ENCODE data around the gene YTHDC2. TPM values are rescaled to one million over a fixed set of nuclear protein-coding genes. Genes with fewer than 3 reads are reported as not detected.

The YTHDC2 gene
- total and polyA plus RNA-seq, 10 of the 15 experiments (the other 5 are each of a cell fraction or from before 2014, with no cell fraction given): 3.8 to 25.8 (median 16.4) TPM

GRCh38 chr5:113598150-113598549 lies 84.7 kb downstream of the YTHDC2 start:
- Histone ChIP-seq H3K9me3 (replicated peaks; ENCODE audit: control insufficient read depth, insufficient read depth, low read length) (no peaks in the 10 kb centered on the region), H3K4me2 (ENCODE audit: control insufficient read depth, insufficient read depth) (no peak overlapping the region), H3K9ac (ENCODE audit: control insufficient read depth, insufficient read depth, low read length) (no peak overlapping the region), H3K79me2 (ENCODE audit: control insufficient read depth, insufficient read depth, low read length) (no peaks in the 10 kb centered on the region), H3K4me1 (ENCODE audit: control insufficient read depth, insufficient read depth, low read length) (no peaks in the 10 kb centered on the region), H3K36me3 (ENCODE audit: control insufficient read depth in 2 of 2, insufficient read depth in 2 of 2, low read length in 1 of 2) (0 out of 4 replicates have a peak, but pooled peaks cover 0 to 3% of the 10 kb centered on the region in 2 experiments), H3K27ac (ENCODE audit: control insufficient read depth, insufficient read depth) (no peak overlapping the region), H2AFZ (ENCODE audit: control insufficient read depth, low read depth, low read length) (no peak overlapping the region), H3K27me3 (replicated peaks in 1 of 2; ENCODE audit: control insufficient read depth in 2 of 2, insufficient read depth in 2 of 2, low read length in 1 of 2) (no peaks in the 10 kb centered on the region), H3K4me3 (no peak overlapping the region), H4K20me1 (ENCODE audit: control insufficient read depth, insufficient read depth) (no peaks in the 10 kb centered on the region)
- in situ Hi-C loops (cut with MboI): no loop called here
- ChIA-PET RAD21 (ENCODE audit: unreplicated experiment) (no interaction called here), CTCF (interaction anchor here (1.2 to 2.9 kb wide), 3 partner anchors 10 to 17 kb away, joined by 3 to 10 read pairs (median 6); no protein-coding TSS in a partner anchor), SMC1A (ENCODE audit: uncharacterized antibody, unreplicated experiment) (interaction anchor here (1.7 kb wide), 1 partner anchor 88 kb away, joined by 6 read pairs; no protein-coding TSS in a partner anchor), POLR2A (no interaction called here)
- FAIRE-seq: no peak
- ATAC-seq: no peak
- WGBS (ENCODE audit: insufficient coverage, insufficient replicate concordance, low lambda C conversion rate, missing lambda C conversion rate): 93% methylated on average over 2 of the region's 2 CpGs
- BruUV-seq (replicated peaks): no TSS peak
- DNase-seq (ENCODE audit: low read depth, low spot score): no peak
- TF ChIP-seq EZH2 (IDR thresholded peaks at IDR 0.05; ENCODE audit: borderline replicate concordance, control insufficient read depth, low read depth, low read length): no peak
- no peak for TF ChIP-seq RB1 (IDR thresholded peaks at IDR 0.05; ENCODE audit: borderline replicate concordance)
- TF ChIP-seq TARDBP (IDR thresholded peaks at IDR 0.05; ENCODE audit: borderline replicate concordance): no peak
- TF ChIP-seq TCF12 (IDR thresholded peaks at IDR 0.05; ENCODE audit: low read depth, low read length): no peak
- no peak for TF ChIP-seq REST (IDR thresholded peaks at IDR 0.05; ENCODE audit: low read depth, low read length)
- TF ChIP-seq HSF1 (IDR thresholded peaks at IDR 0.05; ENCODE audit: low read depth, low read length): no peak
- intact Hi-C loops (cut with micrococcal nuclease; ENCODE audit: unreplicated experiment): no loop called here
